DND-41 (cell line): ENCODE results near the gene PDE6A.

ENCODE experiments used
- ATAC-seq: fragments of 200-7000 bp; cut with Tn5 transposase; 3 replicates; pipeline ENCODE4 v1.9.1; 2021; ENCODE audit warnings: low read depth; ENCODE audit not compliant: insufficient read depth
- DNase-seq: peaks from one replicate; pipeline ENCODE4 v3.0.0-alpha.2; 2020
- H2AFZ ChIP-seq: 2 replicates; pipeline ENCODE4 v1.6.0; 2012; ENCODE audit warnings: low read depth, low read length
- H3K27ac ChIP-seq: 2 replicates; pipeline ENCODE4 v1.5.1; 2012; ENCODE audit warnings: low read length, inconsistent platforms
- H3K27me3 ChIP-seq: fragments of 200-600 bp; sonication (generic); 2 replicates; pipeline ENCODE4 v1.6.0; 2012; ENCODE audit warnings: low read length, mild to moderate bottlenecking, inconsistent platforms; ENCODE audit not compliant: insufficient read depth, poor library complexity
- H3K36me3 ChIP-seq: 2 replicates; pipeline ENCODE4 v1.5.1; 2012; ENCODE audit warnings: low read length, inconsistent platforms; ENCODE audit not compliant: insufficient read depth
- H3K4me1 ChIP-seq: 2 replicates; pipeline ENCODE4 v1.5.1; 2012; ENCODE audit warnings: mild to moderate bottlenecking, low read length; ENCODE audit not compliant: insufficient read depth
- H3K4me2 ChIP-seq: 2 replicates; pipeline ENCODE4 v1.6.0; 2012; ENCODE audit warnings: mild to moderate bottlenecking, moderate library complexity, low read length, inconsistent platforms; ENCODE audit not compliant: insufficient read depth
- H3K4me3 ChIP-seq, 2 experiments: fragments of 200-600 bp in 1 of 2; shearing (Covaris generic) in 1 of 2; 2 replicates each; pipeline ENCODE4 v1.5.1; 2012 to 2016; ENCODE audit warnings: inconsistent platforms in 2 of 2, low read length in 2 of 2, mild to moderate bottlenecking in 2 of 2, low read depth in 1 of 2, moderate library complexity in 1 of 2
- H3K79me2 ChIP-seq: 2 replicates; pipeline ENCODE4 v1.6.0; 2012; ENCODE audit warnings: low read length, inconsistent platforms; ENCODE audit not compliant: insufficient read depth
- H3K9ac ChIP-seq: 2 replicates; pipeline ENCODE4 v1.6.0; 2012; ENCODE audit warnings: low read depth, mild to moderate bottlenecking, inconsistent platforms, low read length, moderate library complexity
- H3K9me3 ChIP-seq: 2 replicates; pipeline ENCODE4 v1.5.1; 2012; ENCODE audit warnings: low read length, moderate library complexity, mild to moderate bottlenecking, inconsistent platforms; ENCODE audit not compliant: insufficient read depth, severe bottlenecking
- H4K20me1 ChIP-seq: 2 replicates; pipeline ENCODE4 v1.6.0; 2012; ENCODE audit warnings: low read length; ENCODE audit not compliant: insufficient read depth
- CTCF ChIP-seq: IDR thresholded peaks from 2 replicates; pipeline ENCODE4 v1.5.1; 2012; ENCODE audit warnings: borderline replicate concordance, low read length, moderate library complexity, mild to moderate bottlenecking; ENCODE audit not compliant: poor library complexity, severe bottlenecking; ENCODE audit errors: extremely low read depth
- EZH2 ChIP-seq: IDR thresholded peaks from 3 replicates; pipeline ENCODE4 v1.6.1; 2012; ENCODE audit warnings: borderline replicate concordance, low read depth, mild to moderate bottlenecking, moderate library complexity, low read length, inconsistent platforms; ENCODE audit not compliant: severe bottlenecking

Gene PDE6A

GRCh38 chr5:149853331-149853648 is 91.3 kb downstream of the PDE6A start:
- no peak for TF ChIP-seq EZH2
- no peak for TF ChIP-seq CTCF
- DNase-seq (no peak), ATAC-seq (0 out of 3 replicates have a peak, but pooled peaks have one; percentile 19)
- peaks cover 14% of the 10 kb centered on the region; the same call in 1 of the 2 replicates for H3K36me3 ChIP-seq
- no peak overlapping the region for H3K4me2 ChIP-seq
- no peak overlapping the region for H3K27ac ChIP-seq
- no peaks in the 10 kb centered on the region for H3K79me2 ChIP-seq
- no peaks in the 10 kb centered on the region for H3K4me1 ChIP-seq
- no peak overlapping the region for H2AFZ ChIP-seq
- no peak overlapping the region for H3K9ac ChIP-seq
- no peaks in the 10 kb centered on the region for H3K27me3 ChIP-seq
- no peak overlapping the region for H3K4me3 ChIP-seq
- H4K20me1 ChIP-seq, result no peaks in the 10 kb centered on the region
- no peaks in the 10 kb centered on the region for H3K9me3 ChIP-seq

DNA sequence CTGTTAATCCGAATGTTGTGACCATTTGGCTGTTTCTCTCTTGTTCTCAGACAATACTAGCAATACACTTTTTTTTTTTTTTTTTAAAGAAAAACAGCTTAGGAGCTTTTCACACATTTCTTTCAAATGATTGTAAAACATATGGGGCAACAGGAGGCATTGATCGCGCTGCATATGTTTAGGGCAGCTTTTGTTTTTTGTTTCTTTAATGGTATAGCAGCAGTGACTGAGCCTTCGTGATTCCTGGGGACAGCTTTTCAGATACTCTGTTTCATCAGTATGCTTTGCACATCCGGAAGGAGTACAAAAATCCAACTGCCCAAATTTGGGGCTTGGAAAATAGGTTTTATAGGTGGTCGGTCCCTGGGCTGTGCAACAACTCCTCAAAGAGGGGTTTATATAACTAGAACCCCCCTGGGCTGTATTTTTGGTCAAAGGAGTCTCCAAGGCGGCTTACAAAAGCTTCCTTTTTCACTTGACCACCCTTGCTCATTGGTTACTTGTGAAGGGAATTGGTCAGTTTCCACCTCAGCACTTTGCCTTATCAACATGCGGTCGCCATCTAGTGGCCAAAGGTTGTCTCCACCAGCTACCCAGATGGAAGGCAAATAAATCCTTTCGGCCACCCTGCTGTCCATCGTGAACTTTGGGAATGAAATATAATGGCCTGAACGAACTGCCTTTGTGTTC is 91.8 kb downstream of the PDE6A start:
- no peak overlapping the region for H2AFZ ChIP-seq
- no peak overlapping the region for H3K4me3 ChIP-seq
- DNase-seq, result peak; percentile 35
- H3K9ac ChIP-seq, result no peak overlapping the region
- no peaks in the 10 kb centered on the region for H3K79me2 ChIP-seq
- H3K27me3 ChIP-seq, result no peaks in the 10 kb centered on the region
- no peaks in the 10 kb centered on the region for H3K9me3 ChIP-seq
- H3K27ac ChIP-seq, result no peak overlapping the region
- TF ChIP-seq EZH2 (no peak), CTCF (peak; percentile 83)
- H3K4me1 ChIP-seq, result no peaks in the 10 kb centered on the region
- H3K36me3 ChIP-seq, result peaks cover 16% of the 10 kb centered on the region; the same call in 1 of the 2 replicates
- H3K4me2 ChIP-seq, result no peak overlapping the region
- H4K20me1 ChIP-seq, result no peaks in the 10 kb centered on the region
- ATAC-seq, result peak; percentile 65; the same call in 1 of the 3 replicates

DNA sequence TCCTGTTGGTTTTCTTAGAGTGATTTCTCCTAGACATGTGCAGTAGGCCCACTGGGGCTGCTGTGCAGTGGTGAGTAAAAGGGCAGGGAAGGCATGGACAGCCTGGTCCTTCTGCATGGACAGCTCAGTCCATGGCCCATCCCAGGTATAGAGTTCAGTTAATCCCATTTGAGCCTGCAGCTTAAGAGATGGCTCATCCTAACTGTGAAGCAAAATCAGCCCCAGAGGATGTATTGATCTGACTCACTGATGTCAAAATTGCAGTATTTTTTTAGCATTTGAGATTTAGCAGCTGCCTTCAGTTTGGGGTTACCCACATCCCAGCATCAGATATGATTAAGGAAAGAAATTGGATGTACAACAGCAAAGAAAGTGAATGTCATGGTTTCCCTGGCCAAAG is 93.4 kb downstream of the PDE6A start:
- Histone ChIP-seq H3K27me3 (no peaks in the 10 kb centered on the region), H3K4me3 (no peak overlapping the region), H3K4me2 (no peak overlapping the region), H3K9me3 (no peaks in the 10 kb centered on the region), H3K27ac (no peak overlapping the region), H3K79me2 (no peaks in the 10 kb centered on the region), H3K36me3 (peaks cover 21% of the 10 kb centered on the region), H3K4me1 (no peaks in the 10 kb centered on the region), H2AFZ (no peak overlapping the region), H3K9ac (no peak overlapping the region), H4K20me1 (no peaks in the 10 kb centered on the region)
- no peak for TF ChIP-seq EZH2
- no peak for TF ChIP-seq CTCF
- no peak for DNase-seq
- no peak for ATAC-seq
